HepG2 (cell line): Measurements from ENCODE around the gene SUSD6. TPM values are rescaled to one million over a fixed set of nuclear protein-coding genes. Genes with fewer than 3 reads are reported as not detected.
A peak's percentile ranks its signal among the peaks of the same experiment; 100 is the strongest.

Experiments
- AHDC1 ChIP-seq: sonication (generic); formaldehyde crosslinking; IDR thresholded peaks from 2 replicates; pipeline ENCODE4 v1.5.1; 2020; ENCODE audit warnings: mild to moderate bottlenecking, missing genetic modification reagents, borderline replicate concordance
- BCL6 ChIP-seq: IDR thresholded peaks from 2 replicates; pipeline ENCODE4 v1.6.1; 2016; ENCODE audit warnings: missing genetic modification reagents, missing compliant biosample characterization
- DRAP1 ChIP-seq: IDR thresholded peaks from 2 replicates; pipeline ENCODE4 v1.6.1; 2016; ENCODE audit warnings: missing genetic modification reagents, missing compliant biosample characterization
- FOXA3 ChIP-seq: IDR thresholded peaks from 2 replicates; pipeline ENCODE4 v1.6.1; 2016; ENCODE audit warnings: missing genetic modification reagents, missing compliant biosample characterization
- HDAC2 ChIP-seq: sonication (generic); formaldehyde crosslinking; IDR thresholded peaks from 2 replicates; pipeline ENCODE4 v1.4.0; 2020; ENCODE audit warnings: missing genetic modification reagents
- MEF2D ChIP-seq: sonication (generic); formaldehyde crosslinking; IDR thresholded peaks from 2 replicates; pipeline ENCODE4 v1.5.1; 2020; ENCODE audit warnings: mild to moderate bottlenecking, missing genetic modification reagents
- MEIS2 ChIP-seq: sonication (generic); formaldehyde crosslinking; IDR thresholded peaks from 2 replicates; pipeline ENCODE4 v1.9.0; 2021; ENCODE audit warnings: mild to moderate bottlenecking, missing genetic modification reagents
- NCOA1 ChIP-seq: sonication (generic); formaldehyde crosslinking; IDR thresholded peaks from 2 replicates; pipeline ENCODE4 v1.9.0; 2021; ENCODE audit warnings: missing genetic modification reagents
- NRL ChIP-seq: sonication (generic); formaldehyde crosslinking; IDR thresholded peaks from 2 replicates; pipeline ENCODE4 v1.5.0; 2020; ENCODE audit warnings: missing genetic modification reagents, mild to moderate bottlenecking, moderate library complexity, borderline replicate concordance
- RARA ChIP-seq: IDR thresholded peaks from 2 replicates; pipeline ENCODE4 v1.6.1; 2016; ENCODE audit warnings: missing genetic modification reagents, missing compliant biosample characterization
- SAP130 ChIP-seq: IDR thresholded peaks from 2 replicates; pipeline ENCODE4 v1.6.1; 2016; ENCODE audit warnings: low read depth
- TEAD3 ChIP-seq: optimal IDR thresholded peaks from 2 replicates; pipeline ENCODE3; 2016; ENCODE audit warnings: borderline replicate concordance
- ZNF609 ChIP-seq: sonication (generic); formaldehyde crosslinking; IDR thresholded peaks from 2 replicates; pipeline ENCODE4 v1.4.0; 2020; ENCODE audit warnings: mild to moderate bottlenecking, missing genetic modification reagents, borderline replicate concordance
- polyA plus RNA-seq, 8 experiments: library from polyadenylated mRNA; depleted of rRNA in 3 of 8; stranded (reverse) in 7 of 8; unstranded in 1 of 8; fragments of >200 nt; fragmentation: Illumina TruSeq in 4 of 8; extraction: Trizol in 4 of 8; gene quantifications; 2 replicates each; pipeline versions ENCODE4 v1.2.1 to v1.2.3, GENCODE V29; 2011 to 2016; ENCODE audit warnings: low read depth in 4 of 8, missing spikeins in 1 of 8, mixed read lengths in 1 of 8; ENCODE audit not compliant: insufficient read depth in 1 of 8
- total RNA-seq, 5 experiments: library from RNA; depleted of rRNA; stranded (reverse); fragments of >200 nt; fragmentation: Illumina TruSeq; extraction: Trizol; gene quantifications; 2 replicates each; pipeline ENCODE4 v1.2.3, GENCODE V29; 2016; ENCODE audit warnings: low read depth in 1 of 5
- TF ChIP-seq, protein P1 (sequence below): sonication (generic); formaldehyde crosslinking; IDR thresholded peaks from 2 replicates; pipeline ENCODE4 v1.4.0; 2020; ENCODE audit warnings: missing genetic modification reagents
- TF ChIP-seq, protein P2 (sequence below): sonication (generic); formaldehyde crosslinking; IDR thresholded peaks from 2 replicates; pipeline ENCODE4 v1.4.0; 2020; ENCODE audit warnings: missing genetic modification reagents; ENCODE audit errors: not compliant biosample characterization
- TF ChIP-seq, protein P3 (sequence below): IDR thresholded peaks from 2 replicates; pipeline ENCODE4 v1.6.1; 2016

SUSD6 gene
- total and polyA plus RNA-seq, 2 of the 13 experiments (the other 11 are each of a cell fraction or from before 2014, with no cell fraction given): 7.2 to 7.4 TPM

- TF ChIP-seq NCOA1 (CRISPR knock-in tag) (no peak), AHDC1 (CRISPR knock-in tag) (peak; percentile 77; the same call in 1 of the 2 replicates), ZNF609 (no peak), TEAD3 (CRISPR knock-in tag) (peak; percentile 97), SAP130 (CRISPR knock-in tag) (peak; percentile 69), MEIS2 (peak; percentile 80; the same call in 1 of the 2 replicates), BCL6 (CRISPR knock-in tag) (0 out of 2 replicates have a peak, but pooled peaks have one; percentile 28), FOXA3 (CRISPR knock-in tag) (peak; percentile 94), HDAC2 (CRISPR knock-in tag) (peak; percentile 53; the same call in 1 of the 2 replicates), MEF2D (CRISPR knock-in tag) (peak; percentile 24; the same call in 1 of the 2 replicates), RARA (CRISPR knock-in tag) (peak; percentile 79), DRAP1 (CRISPR knock-in tag) (0 out of 2 replicates have a peak, but pooled peaks have one; percentile 15), NRL (CRISPR knock-in tag) (no peak)
- TF ChIP-seq, protein P1, sequence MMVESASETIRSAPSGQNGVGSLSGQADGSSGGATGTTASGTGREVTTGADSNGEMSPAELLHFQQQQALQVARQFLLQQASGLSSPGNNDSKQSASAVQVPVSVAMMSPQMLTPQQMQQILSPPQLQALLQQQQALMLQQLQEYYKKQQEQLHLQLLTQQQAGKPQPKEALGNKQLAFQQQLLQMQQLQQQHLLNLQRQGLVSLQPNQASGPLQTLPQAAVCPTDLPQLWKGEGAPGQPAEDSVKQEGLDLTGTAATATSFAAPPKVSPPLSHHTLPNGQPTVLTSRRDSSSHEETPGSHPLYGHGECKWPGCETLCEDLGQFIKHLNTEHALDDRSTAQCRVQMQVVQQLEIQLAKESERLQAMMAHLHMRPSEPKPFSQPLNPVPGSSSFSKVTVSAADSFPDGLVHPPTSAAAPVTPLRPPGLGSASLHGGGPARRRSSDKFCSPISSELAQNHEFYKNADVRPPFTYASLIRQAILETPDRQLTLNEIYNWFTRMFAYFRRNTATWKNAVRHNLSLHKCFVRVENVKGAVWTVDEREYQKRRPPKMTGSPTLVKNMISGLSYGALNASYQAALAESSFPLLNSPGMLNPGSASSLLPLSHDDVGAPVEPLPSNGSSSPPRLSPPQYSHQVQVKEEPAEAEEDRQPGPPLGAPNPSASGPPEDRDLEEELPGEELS (CRISPR knock-in tag): peak; percentile 75
- TF ChIP-seq, protein P2, sequence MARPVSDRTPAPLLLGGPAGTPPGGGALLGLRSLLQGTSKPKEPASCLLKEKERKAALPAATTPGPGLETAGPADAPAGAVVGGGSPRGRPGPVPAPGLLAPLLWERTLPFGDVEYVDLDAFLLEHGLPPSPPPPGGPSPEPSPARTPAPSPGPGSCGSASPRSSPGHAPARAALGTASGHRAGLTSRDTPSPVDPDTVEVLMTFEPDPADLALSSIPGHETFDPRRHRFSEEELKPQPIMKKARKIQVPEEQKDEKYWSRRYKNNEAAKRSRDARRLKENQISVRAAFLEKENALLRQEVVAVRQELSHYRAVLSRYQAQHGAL: no peak
- TF ChIP-seq, protein P3, sequence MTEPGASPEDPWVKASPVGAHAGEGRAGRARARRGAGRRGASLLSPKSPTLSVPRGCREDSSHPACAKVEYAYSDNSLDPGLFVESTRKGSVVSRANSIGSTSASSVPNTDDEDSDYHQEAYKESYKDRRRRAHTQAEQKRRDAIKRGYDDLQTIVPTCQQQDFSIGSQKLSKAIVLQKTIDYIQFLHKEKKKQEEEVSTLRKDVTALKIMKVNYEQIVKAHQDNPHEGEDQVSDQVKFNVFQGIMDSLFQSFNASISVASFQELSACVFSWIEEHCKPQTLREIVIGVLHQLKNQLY (CRISPR knock-in tag): peak; percentile 78
Observed at GRCh38 chr14:69741055-69741454, 129.7 kb downstream of the SUSD6 start (continued).
